ENCODE data around the gene ITGA2B.

The ITGA2B gene

GRCh38 chr17:44389281-44389680, at the start of gene ITGA2B:
ITGA2B (minus strand) TSS chr17:44389649; CDS start chr17:44389473, 176 bp downstream.
- DNase-seq (ENCODE audit: low read depth): no peak
- H3K4me3 ChIP-seq (ENCODE audit: low read depth, low read length): no peak within 1 kb of the TSS
- TF ChIP-seq CTCF (IDR thresholded peaks at IDR 0.05; ENCODE audit: low read depth, low read length, missing control alignments): no peak
- in situ Hi-C loops (cut with HindIII; ENCODE audit: low sequenced_read_pairs): no loop called here

GRCh38 chr17:44439168-44439567, 49.7 kb upstream of the ITGA2B start:
- no peak overlapping the region for H3K4me3 ChIP-seq (ENCODE audit: low read depth, low read length)
- no peak for TF ChIP-seq CTCF (IDR thresholded peaks at IDR 0.05; ENCODE audit: low read depth, low read length, missing control alignments)
- no peak for DNase-seq (ENCODE audit: low read depth)
- in situ Hi-C loops (cut with HindIII; ENCODE audit: low sequenced_read_pairs): loop anchor here (5.0 kb wide), 1 partner anchor 47 kb away; no protein-coding TSS in a partner anchor

- in situ Hi-C loops (cut with HindIII; ENCODE audit: low sequenced_read_pairs): loop anchor here (5.0 kb wide), 1 partner anchor 46 kb away; no protein-coding TSS in a partner anchor
- no peak for TF ChIP-seq CTCF (IDR thresholded peaks at IDR 0.05; ENCODE audit: low read depth, low read length, missing control alignments)
- no peak overlapping the region for H3K4me3 ChIP-seq (ENCODE audit: low read depth, low read length)
- DNase-seq (ENCODE audit: low read depth): no peak
Measured at GRCh38 chr17:44438636-44439035, 49.2 kb upstream of the ITGA2B start.

- in situ Hi-C loops (cut with HindIII; ENCODE audit: low sequenced_read_pairs): loop anchor here (5.0 kb wide), 1 partner anchor 44 kb away; no protein-coding TSS in a partner anchor
- no peak overlapping the region for H3K4me3 ChIP-seq (ENCODE audit: low read depth, low read length)
- TF ChIP-seq CTCF (IDR thresholded peaks at IDR 0.05; ENCODE audit: low read depth, low read length, missing control alignments): no peak
- no peak for DNase-seq (ENCODE audit: low read depth)
Measured at GRCh38 chr17:44436336-44436735, 46.9 kb upstream of the ITGA2B start.

- in situ Hi-C loops (cut with HindIII; ENCODE audit: low sequenced_read_pairs): no loop called here
Measured at GRCh38 chr17:44432254-44433157, 43.1 kb upstream of the ITGA2B start.

More at GRCh38 chr17:44432254-44433157, 43.1 kb upstream of the ITGA2B start:
- H3K4me3 ChIP-seq (ENCODE audit: low read depth, low read length): no peak overlapping the region
- no peak for DNase-seq (ENCODE audit: low read depth)
- TF ChIP-seq CTCF (IDR thresholded peaks at IDR 0.05; ENCODE audit: low read depth, low read length, missing control alignments): no peak
